Mesothelial cell of epicardium (in vitro differentiated cells): ENCODE data around the gene TMEM91. TPM values are rescaled to one million over a fixed set of nuclear protein-coding genes. Genes with fewer than 3 reads are reported as not detected.
A peak's percentile ranks its signal among the peaks of the same experiment; 100 is the strongest.

Source experiments
- DNase-seq, 2 experiments: peaks; one replicate each; pipeline ENCODE4 v3.0.0; 2021; ENCODE audit warnings: low spot score in 2 of 2; ENCODE audit not compliant: unreplicated experiment in 2 of 2
- H3K27ac Mint-ChIP-seq: 2 replicates; pipeline ENCODE4 v1.8.0; 2021; ENCODE audit warnings: mixed read lengths
- H3K27me3 Mint-ChIP-seq: 2 replicates; pipeline ENCODE4 v1.8.0; 2021; ENCODE audit warnings: low read depth, mixed read lengths
- H3K36me3 Mint-ChIP-seq: 2 replicates; pipeline ENCODE4 v1.8.0; 2021; ENCODE audit warnings: mixed read lengths
- H3K4me1 Mint-ChIP-seq: 2 replicates; pipeline ENCODE4 v1.8.0; 2021; ENCODE audit warnings: mixed read lengths
- H3K4me3 Mint-ChIP-seq: 2 replicates; pipeline ENCODE4 v1.8.0; 2021; ENCODE audit warnings: mild to moderate bottlenecking, moderate library complexity, mixed read lengths
- H3K9me3 Mint-ChIP-seq: 2 replicates; pipeline ENCODE4 v1.8.0; 2021; ENCODE audit warnings: mixed read lengths
- total RNA-seq: library from RNA; stranded (reverse); gene quantifications from 3 replicates; pipeline ENCODE4 v1.2.1, GENCODE V29; 2021
- TF ChIP-seq, protein P1 (sequence below): fragments of 200-600 bp; sonication (generic); IDR thresholded peaks from one replicate; pipeline ENCODE4 v1.5.0; 2021; ENCODE audit warnings: antibody characterized with exemption; ENCODE audit not compliant: unreplicated experiment

Gene TMEM91
- total RNA-seq, 1 donor from 2014 or later: 19.7 TPM

DNA sequence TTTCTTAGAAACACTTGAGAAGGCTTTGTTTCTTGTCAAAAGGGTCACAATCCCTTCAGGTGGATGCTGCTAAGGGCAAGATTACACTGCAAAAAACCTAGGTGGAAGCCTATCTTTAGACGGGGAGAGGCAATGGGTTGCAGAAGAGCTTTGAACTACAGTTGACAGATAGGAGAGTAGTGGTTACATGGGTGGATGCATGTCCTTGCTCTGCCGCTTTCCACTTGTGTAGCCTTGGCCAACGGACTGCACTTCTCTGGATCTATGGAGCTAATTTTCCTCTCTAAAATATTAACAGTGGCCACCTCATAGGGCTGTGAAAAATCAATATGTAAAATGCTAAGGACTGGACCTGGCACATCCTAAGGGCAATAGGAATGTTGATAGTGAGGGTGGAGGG is 22.3 kb downstream of the TMEM91 start:
- Mint-ChIP-seq H3K4me1 (peaks cover 35% of the 10 kb centered on the region), H3K36me3 (peaks cover 7% of the 10 kb centered on the region), H3K27me3 (no peaks in the 10 kb centered on the region), H3K27ac (peak overlapping the region; percentile 100), H3K4me3 (peak overlapping the region; percentile 100), H3K9me3 (no peaks in the 10 kb centered on the region)
- TF ChIP-seq, protein P1, sequence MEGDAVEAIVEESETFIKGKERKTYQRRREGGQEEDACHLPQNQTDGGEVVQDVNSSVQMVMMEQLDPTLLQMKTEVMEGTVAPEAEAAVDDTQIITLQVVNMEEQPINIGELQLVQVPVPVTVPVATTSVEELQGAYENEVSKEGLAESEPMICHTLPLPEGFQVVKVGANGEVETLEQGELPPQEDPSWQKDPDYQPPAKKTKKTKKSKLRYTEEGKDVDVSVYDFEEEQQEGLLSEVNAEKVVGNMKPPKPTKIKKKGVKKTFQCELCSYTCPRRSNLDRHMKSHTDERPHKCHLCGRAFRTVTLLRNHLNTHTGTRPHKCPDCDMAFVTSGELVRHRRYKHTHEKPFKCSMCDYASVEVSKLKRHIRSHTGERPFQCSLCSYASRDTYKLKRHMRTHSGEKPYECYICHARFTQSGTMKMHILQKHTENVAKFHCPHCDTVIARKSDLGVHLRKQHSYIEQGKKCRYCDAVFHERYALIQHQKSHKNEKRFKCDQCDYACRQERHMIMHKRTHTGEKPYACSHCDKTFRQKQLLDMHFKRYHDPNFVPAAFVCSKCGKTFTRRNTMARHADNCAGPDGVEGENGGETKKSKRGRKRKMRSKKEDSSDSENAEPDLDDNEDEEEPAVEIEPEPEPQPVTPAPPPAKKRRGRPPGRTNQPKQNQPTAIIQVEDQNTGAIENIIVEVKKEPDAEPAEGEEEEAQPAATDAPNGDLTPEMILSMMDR: no peak
- DNase-seq: no peak

DNA sequence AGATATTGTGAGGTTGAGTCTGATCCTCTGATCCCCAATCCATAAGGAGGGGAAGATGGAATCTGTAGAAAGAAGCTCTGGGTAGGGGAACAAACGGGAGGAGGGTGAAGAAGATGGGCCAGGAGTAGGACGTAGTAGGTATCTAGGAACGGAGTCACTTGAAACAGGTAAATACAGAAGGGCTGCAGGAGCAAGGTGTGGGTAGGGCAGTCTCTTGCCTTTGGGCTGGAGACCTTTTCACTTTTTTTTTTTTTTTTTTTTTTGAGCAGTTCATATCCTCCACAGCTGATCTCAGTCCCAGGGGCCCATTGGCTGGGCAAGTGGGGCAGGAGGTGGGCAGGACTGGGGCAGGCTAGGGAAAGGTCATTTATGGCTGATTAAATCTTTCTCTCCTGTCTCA is 22.8 kb downstream of the TMEM91 start:
- H3K4me3 Mint-ChIP-seq: peak overlapping the region; percentile 100
- H3K27me3 Mint-ChIP-seq: no peaks in the 10 kb centered on the region
- no peak for DNase-seq
- H3K4me1 Mint-ChIP-seq: peaks cover 35% of the 10 kb centered on the region
- TF ChIP-seq, protein P1: no peak
- no peaks in the 10 kb centered on the region for H3K9me3 Mint-ChIP-seq
- H3K27ac Mint-ChIP-seq: peak overlapping the region; percentile 100
- H3K36me3 Mint-ChIP-seq: peaks cover 7% of the 10 kb centered on the region

DNA sequence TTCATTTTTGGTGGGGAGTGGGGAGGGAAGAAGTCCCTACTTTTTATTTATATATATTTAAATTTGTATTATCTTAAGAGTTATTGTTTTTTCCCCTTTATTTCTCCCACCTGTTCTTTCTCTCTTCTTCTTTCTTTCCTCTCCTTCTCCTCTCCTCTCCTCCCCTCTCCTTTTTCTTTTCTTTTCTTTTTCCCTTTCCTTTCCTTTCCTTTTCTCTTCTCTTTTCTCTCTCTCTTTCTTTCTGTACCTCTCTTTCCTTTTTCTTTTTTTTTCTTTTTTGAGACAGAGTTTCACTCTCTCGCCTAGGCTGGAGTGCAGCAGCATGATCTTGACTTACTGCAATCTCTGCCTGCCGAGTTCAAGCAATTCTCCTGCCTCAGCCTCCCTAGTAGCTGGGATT is 23.2 kb downstream of the TMEM91 start:
- no peak for DNase-seq
- H3K9me3 Mint-ChIP-seq: no peaks in the 10 kb centered on the region
- peaks cover 7% of the 10 kb centered on the region for H3K36me3 Mint-ChIP-seq
- peaks cover 35% of the 10 kb centered on the region for H3K4me1 Mint-ChIP-seq
- peak overlapping the region; percentile 36 for H3K4me3 Mint-ChIP-seq
- TF ChIP-seq, protein P1: no peak
- H3K27me3 Mint-ChIP-seq: no peaks in the 10 kb centered on the region
- H3K27ac Mint-ChIP-seq: peak overlapping the region; percentile 8

DNA sequence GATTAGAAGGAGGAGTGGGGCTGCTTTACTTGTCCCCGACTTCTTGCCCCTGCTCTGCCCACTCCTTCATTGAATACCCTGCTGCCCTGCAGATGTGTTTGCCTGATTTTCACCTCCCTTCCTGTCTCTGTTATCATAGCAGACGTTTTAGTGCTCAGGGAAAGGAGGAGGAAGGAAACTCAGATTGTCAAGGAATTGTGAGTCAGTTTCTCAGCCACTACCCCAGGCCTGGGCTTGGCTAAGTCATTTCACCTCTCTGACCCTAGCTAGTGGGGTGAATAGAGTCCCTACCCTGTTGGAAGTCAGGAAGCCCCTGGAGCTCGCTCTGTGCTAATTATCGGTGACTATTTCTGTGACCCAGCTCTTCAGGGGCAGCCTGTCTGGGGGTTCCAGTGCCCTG is 25.1 kb downstream of the TMEM91 start:
- Mint-ChIP-seq H3K9me3 (no peaks in the 10 kb centered on the region), H3K4me1 (peaks cover 24% of the 10 kb centered on the region), H3K27ac (no peak overlapping the region), H3K36me3 (peaks cover 7% of the 10 kb centered on the region), H3K4me3 (no peak overlapping the region), H3K27me3 (no peaks in the 10 kb centered on the region)
- DNase-seq: no peak
- TF ChIP-seq, protein P1: no peak

DNA sequence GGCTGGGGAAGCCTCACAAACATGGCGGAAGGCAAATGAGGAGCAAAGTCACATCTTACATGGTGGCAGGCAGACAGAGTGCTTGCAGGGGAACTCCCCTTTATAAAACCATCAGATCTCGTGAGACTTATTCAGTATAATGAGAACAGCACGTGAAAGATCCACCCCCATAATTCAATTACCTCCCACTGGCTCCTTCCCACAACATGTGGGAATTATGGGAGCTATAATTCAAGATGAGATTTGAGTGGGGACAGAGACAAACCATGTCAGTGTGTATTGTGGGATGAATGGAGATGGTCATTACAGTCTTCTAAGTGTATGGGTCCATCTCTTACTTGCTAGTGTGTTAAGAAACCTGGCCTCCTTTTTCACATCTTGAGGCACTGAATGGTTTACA is 25.7 kb downstream of the TMEM91 start:
- no peak for DNase-seq
- H3K36me3 Mint-ChIP-seq: peaks cover 7% of the 10 kb centered on the region
- TF ChIP-seq, protein P1: no peak
- H3K9me3 Mint-ChIP-seq: no peaks in the 10 kb centered on the region
- no peak overlapping the region for H3K27ac Mint-ChIP-seq
- H3K27me3 Mint-ChIP-seq: no peaks in the 10 kb centered on the region
- H3K4me1 Mint-ChIP-seq: peaks cover 21% of the 10 kb centered on the region
- H3K4me3 Mint-ChIP-seq: no peak overlapping the region
